Measurements from ENCODE around the gene RRBP1. TPM values are rescaled to one million over a fixed set of nuclear protein-coding genes. Genes with fewer than 3 reads are reported as not detected.

The RRBP1 gene
- total RNA-seq, 2 donors from 2014 or later, result 52.0 to 57.7 TPM

DNA sequence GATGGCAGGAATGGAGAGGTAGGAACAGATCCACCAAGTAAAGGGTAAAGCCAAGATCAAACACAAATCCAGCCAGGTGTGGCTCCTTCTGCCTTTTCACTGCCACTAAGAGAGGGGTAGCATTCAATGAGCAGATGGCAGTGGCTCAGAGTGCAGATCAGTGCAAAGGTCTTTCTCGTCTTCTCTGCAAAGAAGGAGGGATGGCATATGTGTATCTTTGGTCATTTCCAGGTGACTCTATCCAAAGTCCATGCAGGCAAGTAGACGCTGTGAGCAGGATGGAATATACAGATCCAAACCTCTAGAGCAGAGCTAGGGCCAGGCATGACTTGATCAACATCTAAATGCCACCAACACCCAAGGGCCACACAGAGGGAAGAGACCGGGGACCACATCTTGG is 24.6 kb upstream of the RRBP1 start:
- Histone ChIP-seq H3K9me3 (no peaks in the 10 kb centered on the region), H3K4me3 (no peak overlapping the region), H3K4me1 (peaks cover 0 to 14% of the 10 kb centered on the region in 2 donors), H3K27me3 (no peaks in the 10 kb centered on the region), H3K36me3 (no peaks in the 10 kb centered on the region), H3K27ac (no peak overlapping the region)
- TF ChIP-seq, protein P1, sequence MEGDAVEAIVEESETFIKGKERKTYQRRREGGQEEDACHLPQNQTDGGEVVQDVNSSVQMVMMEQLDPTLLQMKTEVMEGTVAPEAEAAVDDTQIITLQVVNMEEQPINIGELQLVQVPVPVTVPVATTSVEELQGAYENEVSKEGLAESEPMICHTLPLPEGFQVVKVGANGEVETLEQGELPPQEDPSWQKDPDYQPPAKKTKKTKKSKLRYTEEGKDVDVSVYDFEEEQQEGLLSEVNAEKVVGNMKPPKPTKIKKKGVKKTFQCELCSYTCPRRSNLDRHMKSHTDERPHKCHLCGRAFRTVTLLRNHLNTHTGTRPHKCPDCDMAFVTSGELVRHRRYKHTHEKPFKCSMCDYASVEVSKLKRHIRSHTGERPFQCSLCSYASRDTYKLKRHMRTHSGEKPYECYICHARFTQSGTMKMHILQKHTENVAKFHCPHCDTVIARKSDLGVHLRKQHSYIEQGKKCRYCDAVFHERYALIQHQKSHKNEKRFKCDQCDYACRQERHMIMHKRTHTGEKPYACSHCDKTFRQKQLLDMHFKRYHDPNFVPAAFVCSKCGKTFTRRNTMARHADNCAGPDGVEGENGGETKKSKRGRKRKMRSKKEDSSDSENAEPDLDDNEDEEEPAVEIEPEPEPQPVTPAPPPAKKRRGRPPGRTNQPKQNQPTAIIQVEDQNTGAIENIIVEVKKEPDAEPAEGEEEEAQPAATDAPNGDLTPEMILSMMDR (IDR thresholded peaks at IDR 0.05), result no peak
- no peak for DNase-seq (ENCODE audit: low spot score)

DNA sequence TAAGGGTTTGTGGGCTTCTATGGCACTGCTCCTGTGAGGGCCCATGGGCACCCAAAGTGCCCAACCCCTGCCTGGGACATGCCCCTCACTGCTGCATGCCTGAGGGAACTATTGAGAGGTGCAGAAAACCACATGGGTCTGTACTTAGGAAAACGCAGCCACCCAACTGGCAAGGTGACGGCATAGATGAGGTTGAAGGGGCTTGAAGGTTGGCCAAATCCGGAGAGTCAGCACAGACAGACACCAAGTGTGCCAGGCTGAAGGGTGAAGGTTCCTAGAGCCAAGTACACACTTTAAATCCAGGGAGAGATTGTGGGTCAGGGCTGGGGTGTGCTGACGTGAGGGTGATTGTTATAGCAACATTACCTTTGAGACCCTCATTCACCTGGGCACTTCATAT is 23.9 kb upstream of the RRBP1 start:
- Histone ChIP-seq H3K27ac (no peak overlapping the region), H3K4me3 (no peak overlapping the region), H3K36me3 (no peaks in the 10 kb centered on the region), H3K9me3 (no peaks in the 10 kb centered on the region), H3K27me3 (no peaks in the 10 kb centered on the region), H3K4me1 (peaks cover 0 to 12% of the 10 kb centered on the region in 2 donors)
- DNase-seq (ENCODE audit: low spot score), result no peak
- TF ChIP-seq, protein P1 (IDR thresholded peaks at IDR 0.05), result no peak

DNA sequence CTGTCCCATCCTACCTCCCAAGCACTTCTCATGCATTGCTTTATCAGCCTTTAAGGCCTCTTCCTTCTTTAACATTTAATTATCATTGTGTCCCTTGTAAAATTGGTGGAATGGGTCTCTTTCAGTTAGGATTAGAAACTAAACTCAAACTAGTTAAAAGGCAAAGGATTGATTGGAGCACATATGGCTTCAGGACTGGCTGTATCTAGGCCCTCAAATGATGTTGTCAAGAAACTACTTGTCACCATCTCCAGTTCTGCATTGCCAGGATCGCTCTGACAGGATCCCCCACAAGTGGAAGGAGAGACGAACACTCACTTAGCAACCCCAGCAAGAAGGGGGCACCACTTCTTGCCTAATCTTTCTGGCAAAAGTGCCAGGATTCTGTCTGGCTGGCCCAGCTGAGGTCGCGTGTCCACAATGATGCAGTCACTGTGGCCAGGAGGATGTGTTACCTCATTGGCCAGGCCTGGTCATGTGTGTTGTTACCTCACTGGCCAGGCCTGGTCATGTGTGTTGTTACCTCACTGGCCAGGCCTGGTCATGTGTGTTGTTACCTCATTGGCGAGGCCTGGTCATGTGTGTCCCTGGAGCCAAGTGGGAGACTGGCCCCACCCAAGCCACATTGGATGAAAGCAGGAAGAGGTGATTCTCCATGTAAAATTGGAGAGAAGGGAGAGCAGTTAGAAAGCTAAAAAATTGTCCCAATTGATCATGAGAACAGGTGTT is 22.7 kb upstream of the RRBP1 start:
- no peaks in the 10 kb centered on the region for H3K36me3 ChIP-seq
- H3K27ac ChIP-seq, result no peak overlapping the region
- TF ChIP-seq, protein P1 (IDR thresholded peaks at IDR 0.05), result no peak
- peaks cover 0 to under 1% of the 10 kb centered on the region in 2 donors for H3K4me1 ChIP-seq
- no peaks in the 10 kb centered on the region for H3K27me3 ChIP-seq
- no peak overlapping the region for H3K4me3 ChIP-seq
- DNase-seq (ENCODE audit: low spot score), result no peak
- H3K9me3 ChIP-seq, result no peaks in the 10 kb centered on the region

DNA sequence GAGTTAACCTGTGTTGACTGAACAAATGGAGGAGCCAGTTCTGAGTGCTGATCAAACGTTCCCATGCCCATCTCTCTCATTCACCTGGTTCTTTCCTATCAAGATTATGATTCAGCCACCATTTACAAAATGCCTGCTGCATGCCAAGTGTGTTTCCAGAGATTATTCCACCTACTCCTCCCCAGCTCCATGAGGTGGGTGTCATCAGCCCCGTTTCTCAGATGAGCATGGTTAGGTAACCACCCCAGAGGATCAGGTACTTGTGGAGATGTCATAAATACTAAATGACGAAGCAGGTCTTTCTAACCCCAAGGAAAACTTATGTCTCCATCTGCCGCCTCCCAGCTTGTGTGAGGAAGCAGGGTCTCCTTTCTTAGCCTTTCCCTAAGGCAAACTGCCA is 19.8 kb upstream of the RRBP1 start:
- H3K4me3 ChIP-seq, result no peak overlapping the region
- no peaks in the 10 kb centered on the region for H3K36me3 ChIP-seq
- H3K27me3 ChIP-seq, result no peaks in the 10 kb centered on the region
- DNase-seq (ENCODE audit: low spot score), result no peak
- TF ChIP-seq, protein P1 (IDR thresholded peaks at IDR 0.05), result no peak
- no peaks in the 10 kb centered on the region for H3K4me1 ChIP-seq
- no peak overlapping the region for H3K27ac ChIP-seq
- no peaks in the 10 kb centered on the region for H3K9me3 ChIP-seq

DNA sequence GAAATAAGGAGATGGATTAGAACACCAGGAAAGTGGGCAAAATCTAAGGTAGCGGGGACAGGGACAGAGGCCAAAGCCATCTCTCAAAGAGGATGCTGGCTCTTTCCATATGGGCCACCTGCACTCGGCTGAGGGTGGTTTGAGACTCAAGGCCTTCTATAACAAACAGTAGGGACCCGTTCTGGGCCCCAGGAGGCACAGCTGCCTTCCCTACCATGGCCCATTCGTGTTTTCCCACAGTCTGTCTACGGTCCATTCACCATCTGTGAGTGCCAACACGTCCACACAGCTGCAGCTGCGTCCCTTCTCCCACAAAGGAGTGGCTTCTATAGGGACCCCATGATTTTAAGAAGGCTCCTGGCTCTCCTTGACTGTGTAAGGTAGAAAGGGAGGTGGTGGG is 18.6 kb upstream of the RRBP1 start:
- H3K36me3 ChIP-seq, result no peaks in the 10 kb centered on the region
- H3K9me3 ChIP-seq, result peaks cover 0 to 6% of the 10 kb centered on the region in 2 donors
- no peak for DNase-seq (ENCODE audit: low spot score)
- TF ChIP-seq, protein P1 (IDR thresholded peaks at IDR 0.05), result no peak
- H3K27ac ChIP-seq, result no peak overlapping the region
- no peak overlapping the region for H3K4me3 ChIP-seq
- H3K27me3 ChIP-seq, result no peaks in the 10 kb centered on the region
- no peaks in the 10 kb centered on the region for H3K4me1 ChIP-seq

DNA sequence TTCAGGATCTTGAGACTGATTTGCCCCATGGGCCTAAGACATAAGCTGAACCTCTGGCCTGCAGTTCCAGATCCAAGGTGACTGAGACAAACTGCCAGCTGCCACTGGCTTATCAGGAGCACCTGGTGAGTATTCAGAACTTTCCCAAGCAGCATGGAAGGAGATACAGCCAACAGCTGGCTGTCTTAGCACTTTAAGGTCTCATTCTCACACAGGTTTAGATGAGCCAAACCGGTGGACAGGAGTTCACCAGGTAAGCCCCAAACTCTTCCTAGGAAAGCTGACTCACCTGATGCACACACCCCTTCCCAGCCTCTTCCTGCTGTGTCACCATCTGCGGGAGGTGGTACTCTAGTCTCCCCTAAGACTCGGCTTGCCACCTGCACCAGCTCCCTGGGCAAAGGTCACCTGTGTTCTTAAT is 17.9 kb upstream of the RRBP1 start, which contains the start of gene BANF2:
Gene BANF2 (plus strand): TSS at position 36 of the 421 bp plus-strand sequence. CDS start 25,060 bp downstream, outside the sequence.
- Histone ChIP-seq H3K27ac (no peak within 1 kb of the TSS), H3K36me3 (no peaks in the 10 kb centered on the region), H3K9me3 (peaks cover 0 to 6% of the 10 kb centered on the region in 2 donors), H3K4me3 (no peak within 1 kb of the TSS), H3K27me3 (no peaks in the 10 kb centered on the region), H3K4me1 (no peaks in the 10 kb centered on the region)
- no peak for DNase-seq (ENCODE audit: low spot score)
- TF ChIP-seq, protein P1 (IDR thresholded peaks at IDR 0.05), result no peak

All from right atrium auricular region (tissue), 2 donors.